Inferior parietal cortex (tissue), 1 donor: Measurements from ENCODE around the gene GDF11.

Source experiments
- DNase-seq: peaks from one replicate; pipeline ENCODE4 v3.0.0-alpha.2; 2016; ENCODE audit errors: extremely low spot score

The GDF11 gene

DNA sequence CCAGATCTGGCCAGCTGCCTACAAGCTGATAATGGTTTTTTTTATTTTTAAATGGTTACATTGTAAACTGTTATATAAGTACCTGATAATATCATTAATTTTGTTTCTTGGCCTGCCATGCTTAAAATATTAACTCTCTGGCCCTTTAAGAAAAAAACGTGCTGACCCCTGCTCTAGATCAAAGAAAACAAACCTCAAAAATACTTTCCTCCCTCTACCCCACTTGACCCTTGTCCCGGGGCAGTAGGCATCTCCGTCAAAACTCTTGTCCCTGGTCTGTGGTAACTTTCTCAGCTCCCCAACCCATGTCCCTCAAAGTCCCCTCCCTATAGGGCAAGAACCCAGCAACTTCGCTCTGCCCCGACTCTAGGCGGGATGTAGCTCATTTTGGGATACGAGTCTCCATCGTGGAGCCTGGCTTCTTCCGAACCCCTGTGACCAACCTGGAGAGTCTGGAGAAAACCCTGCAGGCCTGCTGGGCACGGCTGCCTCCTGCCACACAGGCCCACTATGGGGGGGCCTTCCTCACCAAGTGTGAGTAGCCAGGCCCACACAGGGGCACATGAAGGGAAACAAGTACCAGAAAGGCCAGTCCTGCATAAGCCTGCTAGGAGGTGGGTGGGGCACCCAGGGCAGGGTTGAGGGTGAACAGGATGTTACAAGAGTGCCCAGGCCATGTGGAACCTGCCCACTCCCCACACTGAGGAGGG is 19.3 kb upstream of the GDF11 start:
- DNase-seq: no peak

DNA sequence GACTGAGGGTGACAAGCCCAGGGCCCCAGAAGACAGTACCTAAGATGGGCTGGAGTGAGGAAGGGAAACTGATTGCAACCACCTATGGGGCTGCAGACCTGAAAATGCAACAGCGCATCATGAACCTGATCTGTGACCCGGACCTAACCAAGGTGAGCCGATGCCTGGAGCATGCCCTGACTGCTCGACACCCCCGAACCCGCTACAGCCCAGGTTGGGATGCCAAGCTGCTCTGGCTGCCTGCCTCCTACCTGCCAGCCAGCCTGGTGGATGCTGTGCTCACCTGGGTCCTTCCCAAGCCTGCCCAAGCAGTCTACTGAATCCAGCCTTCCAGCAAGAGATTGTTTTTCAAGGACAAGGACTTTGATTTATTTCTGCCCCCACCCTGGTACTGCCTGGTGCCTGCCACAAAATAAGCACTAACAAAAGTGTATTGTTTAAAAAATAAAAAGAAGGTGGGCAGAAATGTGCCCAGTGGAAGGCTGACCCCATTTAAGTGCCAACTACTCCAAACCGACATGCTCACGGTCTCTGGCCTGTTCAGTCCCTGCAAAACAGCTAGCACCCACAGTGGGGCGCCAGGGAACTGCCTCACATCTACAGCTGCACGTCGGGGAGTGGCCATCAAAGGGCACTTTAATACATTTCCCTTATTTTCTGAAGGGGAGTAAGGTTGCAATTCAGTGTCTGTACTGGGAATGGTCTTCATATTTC is 18.5 kb upstream of the GDF11 start:
- DNase-seq: no peak

- no peak for DNase-seq
Measured at GRCh38 chr12:55724940-55725309, 18.0 kb upstream of the GDF11 start.

- DNase-seq: no peak
Measured at GRCh38 chr12:55725556-55725955, 17.4 kb upstream of the GDF11 start.

DNA sequence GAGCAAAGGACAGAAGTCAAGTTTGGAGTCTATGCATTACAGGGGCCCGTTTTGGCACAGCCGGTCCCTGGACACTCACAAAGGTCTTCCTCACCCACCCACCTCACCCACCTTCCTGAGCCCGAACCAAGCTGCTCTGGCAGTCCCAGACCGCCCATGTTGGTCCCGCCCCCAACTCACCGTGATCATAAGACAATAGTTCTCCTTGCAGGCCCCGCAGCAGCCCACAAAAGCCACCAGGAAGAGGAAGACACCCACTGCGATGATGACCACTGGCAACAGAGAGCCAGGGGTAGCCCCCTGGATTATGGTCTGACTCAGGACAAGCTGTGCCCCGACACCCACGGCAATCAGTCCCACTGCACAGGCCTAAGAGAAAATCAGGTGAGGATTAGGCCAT is 16.0 kb upstream of the GDF11 start:
- no peak for DNase-seq

DNA sequence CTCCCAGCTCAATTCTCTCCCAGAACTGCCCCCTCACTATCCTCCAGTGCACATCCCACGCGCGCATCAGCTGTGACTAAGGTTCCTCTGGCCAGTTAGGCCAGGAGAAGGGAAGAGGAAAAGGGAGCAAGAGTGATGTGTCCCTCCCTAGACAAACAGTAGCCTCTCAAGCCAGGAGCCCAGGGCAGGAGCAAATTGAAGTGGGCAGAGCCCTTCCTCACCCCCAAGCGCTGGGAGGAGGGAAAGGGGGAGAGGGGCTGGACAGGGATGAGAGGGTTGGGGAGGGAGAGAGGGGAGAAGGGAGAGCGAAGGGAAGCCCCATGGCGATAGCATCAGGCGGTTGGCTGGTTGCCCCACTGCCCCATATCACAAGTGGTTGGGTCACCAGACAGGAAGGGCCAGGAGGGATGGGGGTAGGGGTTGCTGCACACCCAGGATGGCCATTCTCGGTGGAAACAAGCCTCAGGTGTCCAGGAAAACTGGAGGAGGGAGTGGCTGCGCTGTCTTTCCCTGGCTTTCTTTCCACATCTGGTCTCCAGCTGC is 15.2 kb upstream of the GDF11 start:
- DNase-seq: no peak

- no peak for DNase-seq
Measured at GRCh38 chr12:55728186-55728938, 14.6 kb upstream of the GDF11 start.

- DNase-seq: peak; percentile 92
Measured at GRCh38 chr12:55728939-55729818, 13.7 kb upstream of the GDF11 start, which contains the start of gene CD63. CD63 (minus strand) TSS chr12:55729009; CDS start chr12:55728341, 668 bp downstream.

- DNase-seq: peak; percentile 62
Measured at GRCh38 chr12:55729819-55730818, 12.8 kb upstream of the GDF11 start.

GRCh38 chr12:55732288-55732687 is 10.6 kb upstream of the GDF11 start:
- no peak for DNase-seq

GRCh38 chr12:55733021-55733555 is 9.8 kb upstream of the GDF11 start:
- DNase-seq: no peak

GRCh38 chr12:55733858-55734257 is 9.1 kb upstream of the GDF11 start:
- DNase-seq: no peak

DNA sequence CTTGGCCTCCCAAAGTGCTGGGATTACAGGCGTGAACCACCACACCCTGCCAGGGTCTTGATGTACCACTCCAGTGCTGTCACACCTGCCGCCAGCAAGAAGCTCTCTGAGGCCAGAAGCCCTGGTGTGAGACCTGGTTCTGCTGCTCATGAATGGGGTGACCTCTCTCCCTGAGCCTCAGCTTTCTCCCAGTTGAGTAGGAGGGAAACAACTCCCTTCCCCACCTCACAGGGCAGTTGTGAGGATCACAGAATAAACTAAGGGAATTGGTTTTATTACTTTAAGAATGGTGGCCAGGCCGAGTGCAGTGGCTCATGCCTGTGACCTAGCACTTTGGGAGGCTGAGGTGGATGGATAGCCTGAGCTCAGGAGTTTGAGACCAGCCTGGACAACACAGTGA is 8.3 kb upstream of the GDF11 start:
- DNase-seq: no peak

- no peak for DNase-seq
Measured at GRCh38 chr12:55736076-55736475, 6.8 kb upstream of the GDF11 start.

DNA sequence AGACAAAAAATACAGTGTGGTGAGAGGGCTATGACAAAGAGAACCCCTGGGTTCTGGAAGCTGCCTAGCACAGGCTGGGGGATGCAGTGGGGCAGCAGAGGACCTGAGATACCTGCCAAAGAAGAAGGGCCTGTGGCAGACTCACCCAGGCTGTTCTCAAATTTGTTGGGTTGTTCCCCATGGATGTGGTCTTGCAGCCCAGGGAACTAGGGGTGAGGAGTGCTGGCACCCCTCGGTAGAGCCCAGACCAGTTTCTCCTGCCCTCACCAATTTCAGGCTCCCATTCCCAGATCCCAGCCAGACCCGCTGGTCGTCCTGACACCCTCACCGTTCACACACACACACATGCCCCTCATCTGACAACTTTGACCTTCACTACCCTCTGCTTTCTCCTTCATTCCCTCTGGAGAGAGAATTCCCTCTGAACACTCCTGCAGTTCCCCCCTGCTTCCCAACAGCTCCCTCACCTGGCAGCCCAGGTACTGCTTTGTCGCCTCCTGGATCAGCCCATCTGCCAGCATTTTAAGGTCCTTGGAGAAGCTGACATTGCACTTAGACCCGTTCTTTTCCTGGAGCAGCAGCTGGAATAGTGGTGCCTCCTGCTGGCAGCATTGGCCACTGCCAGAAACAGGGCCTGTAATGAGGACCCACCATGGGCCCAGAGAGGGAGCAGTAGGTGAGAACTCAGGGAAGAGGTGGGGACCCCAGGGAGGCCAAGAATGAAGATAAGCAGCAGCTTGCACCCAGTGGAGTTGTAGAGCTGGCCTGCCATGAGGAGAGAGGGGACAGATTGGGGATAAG is 5.9 kb upstream of the GDF11 start:
- peak; percentile 62 for DNase-seq

DNA sequence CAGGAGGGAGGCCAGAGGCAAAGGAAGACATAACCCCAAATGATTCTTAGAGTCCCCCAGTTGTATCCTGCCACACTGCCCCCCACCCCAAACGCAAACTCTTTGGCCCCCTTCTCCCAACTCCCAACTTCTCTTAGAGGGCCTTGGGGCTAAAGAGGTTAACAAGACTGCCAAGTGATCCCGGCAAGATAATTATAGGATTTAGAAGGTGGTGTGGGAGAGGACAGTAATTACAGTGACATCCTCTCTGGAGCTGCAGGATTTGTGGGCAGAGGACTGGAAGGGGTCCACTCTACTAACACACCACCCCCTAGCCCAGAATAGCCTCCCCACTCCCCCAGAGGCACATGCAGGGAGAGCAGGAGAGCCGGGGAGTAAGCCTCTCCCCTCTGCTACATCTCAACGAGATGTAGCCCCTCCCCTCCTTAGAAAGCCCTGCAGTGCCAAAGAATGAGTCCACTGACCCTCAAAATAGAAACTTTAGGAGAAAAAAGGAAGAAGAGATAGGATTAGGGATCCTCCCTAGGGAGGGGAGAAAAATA is 5.3 kb upstream of the GDF11 start:
- DNase-seq: no peak

- peak; percentile 100 for DNase-seq
Measured at GRCh38 chr12:55738123-55739024, 4.5 kb upstream of the GDF11 start.

- DNase-seq: no peak
Measured at GRCh38 chr12:55739025-55739378, 3.9 kb upstream of the GDF11 start.
